GM18909 (cell line): ENCODE data around the gene ACTN3.
"Not testable (repeated sequence)": the region's sequence is repeated elsewhere in the genome, so short reads cannot be mapped to it uniquely, and the experiment has no call there.

Experiments used
- ATAC-seq: cut with Tn5 transposase; IDR thresholded peaks from one replicate; pipeline ENCODE4 v1.9.1; 2021; ENCODE audit warnings: mild to moderate bottlenecking; ENCODE audit not compliant: unreplicated experiment, poor library complexity

Gene ACTN3

GRCh38 chr11:66546368-66546965 is at the start of gene ACTN3:
Gene ACTN3 (plus strand): TSS chr11:66546903. CDS start chr11:66546938, 35 bp downstream.
- ATAC-seq = no peak

GRCh38 chr11:66497206-66497605 is 49.5 kb upstream of the ACTN3 start:
- ATAC-seq = no peak

GRCh38 chr11:66498506-66498905 is 48.2 kb upstream of the ACTN3 start:
- ATAC-seq = no peak

- ATAC-seq = no peak
Observed at GRCh38 chr11:66505276-66505816, 41.4 kb upstream of the ACTN3 start.

- ATAC-seq = no peak
Observed at GRCh38 chr11:66509131-66509561, 37.6 kb upstream of the ACTN3 start.

GRCh38 chr11:66510271-66510989 is 36.3 kb upstream of the ACTN3 start, which contains the start of gene BBS1:
Gene BBS1 (plus strand): TSS chr11:66510635. CDS start chr11:66510660, 25 bp downstream.
- ATAC-seq = peak; percentile 79

- ATAC-seq = no peak
Observed at GRCh38 chr11:66510990-66511339, 35.7 kb upstream of the ACTN3 start.

- ATAC-seq = no peak
Observed at GRCh38 chr11:66523611-66524010, 23.1 kb upstream of the ACTN3 start.

- no peak for ATAC-seq
Observed at GRCh38 chr11:66524304-66525040, 22.2 kb upstream of the ACTN3 start.

GRCh38 chr11:66529069-66529468 is 17.6 kb upstream of the ACTN3 start:
- no peak for ATAC-seq

GRCh38 chr11:66529655-66530054 is 17.0 kb upstream of the ACTN3 start:
- no peak for ATAC-seq

- no peak for ATAC-seq
Observed at GRCh38 chr11:66530927-66531709, 15.6 kb upstream of the ACTN3 start.

GRCh38 chr11:66531841-66532240 is 14.9 kb upstream of the ACTN3 start:
- ATAC-seq = no peak

- ATAC-seq = no peak
Observed at GRCh38 chr11:66532784-66533183, 13.9 kb upstream of the ACTN3 start.

GRCh38 chr11:66539170-66539869 is 7.4 kb upstream of the ACTN3 start:
- no peak for ATAC-seq

- no peak for ATAC-seq
Observed at GRCh38 chr11:66539870-66540213, 6.9 kb upstream of the ACTN3 start.

- ATAC-seq = not testable (repeated sequence)
Observed at GRCh38 chr11:66540598-66540997, 6.1 kb upstream of the ACTN3 start.

- ATAC-seq = no peak
Observed at GRCh38 chr11:66541892-66542291, 4.8 kb upstream of the ACTN3 start.

GRCh38 chr11:66542362-66542761 is 4.3 kb upstream of the ACTN3 start:
- no peak for ATAC-seq
